Muscle of leg (tissue), 11 donors: ENCODE data around the gene NRCAM. TPM values are rescaled to one million over a fixed set of nuclear protein-coding genes. Genes with fewer than 3 reads are reported as not detected.

Experiments
- DNase-seq: peaks from one replicate; pipeline ENCODE4 v3.0.0; 2013
- H3K27ac ChIP-seq: one replicate; pipeline ENCODE4 v1.5.1; 2013; ENCODE audit warnings: mild to moderate bottlenecking, low read length, control low read depth
- H3K27me3 ChIP-seq: one replicate; pipeline ENCODE4 v1.6.1; 2013; ENCODE audit warnings: low read length; ENCODE audit not compliant: control insufficient read depth, insufficient read depth
- H3K36me3 ChIP-seq: one replicate; pipeline ENCODE4 v1.6.1; 2013; ENCODE audit warnings: low read length; ENCODE audit not compliant: control insufficient read depth, insufficient read depth
- H3K4me1 ChIP-seq: one replicate; pipeline ENCODE4 v1.6.1; 2013; ENCODE audit warnings: low read length; ENCODE audit not compliant: control insufficient read depth, insufficient read depth
- H3K4me3 ChIP-seq: one replicate; pipeline ENCODE4 v1.5.1; 2013; ENCODE audit warnings: low read length, control low read depth
- H3K9me3 ChIP-seq: replicated peaks from 2 replicates; pipeline ENCODE4 v1.6.1; 2013; ENCODE audit warnings: low read depth, low read length; ENCODE audit not compliant: control insufficient read depth
- WGBS: methylation state at CpG from one replicate; pipeline ENCODE4 v1.1.5; 2013; ENCODE audit warnings: missing lambda C conversion rate; ENCODE audit not compliant: insufficient coverage; 5-methylcytosine and 5-hydroxymethylcytosine counted together
- polyA plus RNA-seq, 8 donors: library from polyadenylated mRNA; unstranded; fragments of 120-200 nt; gene quantifications; one replicate each; pipeline versions ENCODE4 v1.2.1 to v1.2.3, GENCODE V29; 2013; ENCODE audit warnings: inconsistent platforms in 1 of 8, low replicate concordance in 1 of 8; ENCODE audit not compliant: insufficient read length in 8 of 8, insufficient read depth in 1 of 8
- total RNA-seq: library from RNA; stranded (reverse); fragments of 120-200 nt; gene quantifications from one replicate; pipeline ENCODE4 v1.2.4, GENCODE V29; 2013

The NRCAM gene
- total and polyA plus RNA-seq, 9 donors, result 17.5 to 35.6 (median 23.3) TPM

DNA sequence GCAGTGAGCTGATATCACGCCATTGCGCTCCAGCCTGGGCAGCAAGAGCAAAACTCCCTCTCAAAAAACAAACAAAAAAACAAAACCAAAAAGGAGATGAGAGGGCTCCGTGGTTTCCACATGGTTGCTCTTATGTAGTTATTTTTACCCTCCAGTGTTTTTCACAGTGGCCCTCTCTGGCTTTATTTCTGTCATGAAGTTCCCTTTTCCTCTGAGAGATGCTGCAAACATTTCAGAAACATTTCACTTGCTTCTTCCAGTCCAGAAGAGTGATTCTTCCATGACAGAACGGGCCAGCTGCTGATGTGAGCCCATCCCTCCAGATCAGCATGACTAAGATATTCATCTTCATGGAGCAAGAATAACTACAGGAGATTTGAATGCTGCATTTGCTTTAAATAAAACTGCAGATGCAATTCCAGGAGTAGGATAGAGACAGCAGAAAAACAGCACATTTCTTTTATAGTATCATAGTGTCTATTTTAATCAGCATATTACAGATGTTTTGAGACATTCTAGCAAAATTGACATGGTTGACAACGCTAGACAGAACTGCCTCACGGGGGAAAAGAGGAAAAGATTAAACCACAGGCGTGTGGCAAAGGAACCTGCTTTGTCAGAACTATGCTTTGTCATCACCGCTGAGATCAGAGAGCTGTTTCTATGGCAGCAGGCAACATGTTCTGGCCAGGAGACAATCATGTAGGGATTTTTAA, 40.3 kb downstream of the NRCAM start:
- Histone ChIP-seq H3K9me3 (no peaks in the 10 kb centered on the region), H3K27me3 (no peaks in the 10 kb centered on the region), H3K4me3 (no peak overlapping the region), H3K27ac (peak overlapping the region; percentile 60), H3K4me1 (peaks cover 24% of the 10 kb centered on the region), H3K36me3 (no peaks in the 10 kb centered on the region)
- WGBS, result 12% methylated on average over 3 of the region's 8 CpGs
- DNase-seq, result peak; percentile 54

DNA sequence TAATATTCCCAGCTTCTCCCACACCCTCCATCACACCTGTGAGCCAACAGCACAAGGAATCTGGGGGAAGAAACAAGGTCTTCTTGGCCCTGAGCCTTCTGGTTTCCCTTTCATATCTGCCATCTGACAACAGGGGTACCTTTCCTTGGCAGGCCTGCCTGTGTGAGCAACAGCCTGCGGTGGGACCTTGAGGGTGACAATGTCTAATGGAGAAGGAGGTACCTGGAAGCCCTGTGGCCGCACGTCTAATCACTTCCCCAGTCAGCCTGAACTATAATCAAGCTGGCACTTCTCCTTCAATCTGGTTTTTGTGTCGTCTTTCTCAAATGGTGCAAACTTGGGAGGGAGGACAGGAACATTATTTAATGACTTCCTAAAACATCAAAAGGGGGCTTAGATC, 41.2 kb downstream of the NRCAM start:
- H3K27me3 ChIP-seq, result no peaks in the 10 kb centered on the region
- H3K4me3 ChIP-seq, result no peak overlapping the region
- peaks cover 24% of the 10 kb centered on the region for H3K4me1 ChIP-seq
- WGBS, result 50% methylated on average over 2 of the region's 4 CpGs
- no peaks in the 10 kb centered on the region for H3K36me3 ChIP-seq
- no peak overlapping the region for H3K27ac ChIP-seq
- no peaks in the 10 kb centered on the region for H3K9me3 ChIP-seq
- no peak for DNase-seq

DNA sequence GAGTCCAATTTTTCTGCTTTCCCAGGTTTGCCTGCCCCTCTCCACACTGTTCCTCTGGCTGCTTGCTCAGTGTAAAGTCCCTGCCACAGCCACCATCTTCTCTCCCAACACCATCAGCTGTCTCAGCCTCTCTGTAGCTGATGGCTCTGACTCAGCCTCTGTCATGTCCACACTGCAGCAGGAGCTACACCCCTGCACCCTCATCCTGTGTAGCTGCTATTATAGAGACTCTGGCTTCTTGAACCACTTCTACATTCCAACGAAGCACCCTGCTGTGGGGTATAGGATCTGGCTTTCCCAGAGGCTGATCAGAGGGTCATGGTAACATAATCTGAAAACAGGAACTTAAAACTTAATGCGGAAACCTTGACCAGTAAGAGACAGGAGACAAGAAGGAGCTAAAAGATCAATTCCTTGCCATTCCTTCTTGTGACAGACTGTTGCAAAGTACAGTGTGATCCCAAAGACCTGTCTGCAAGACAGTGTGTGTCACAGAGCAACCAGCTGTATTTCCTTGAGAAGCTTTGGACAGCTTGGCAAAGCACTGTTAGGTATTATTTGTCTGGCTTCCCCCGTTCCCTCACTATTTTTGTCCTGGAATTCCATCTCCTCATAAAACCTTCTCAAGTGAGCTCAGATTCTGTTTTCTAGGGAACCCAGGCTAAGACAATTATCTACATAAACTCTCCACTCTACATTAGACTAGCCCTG, 42.3 kb downstream of the NRCAM start:
- Histone ChIP-seq H3K9me3 (no peaks in the 10 kb centered on the region), H3K27ac (peak overlapping the region; percentile 52), H3K4me1 (peaks cover 28% of the 10 kb centered on the region), H3K36me3 (no peaks in the 10 kb centered on the region), H3K4me3 (no peak overlapping the region), H3K27me3 (no peaks in the 10 kb centered on the region)
- no peak for DNase-seq
- WGBS, result 58% methylated on average over 2 of the region's 3 CpGs

- no peaks in the 10 kb centered on the region for H3K9me3 ChIP-seq
- H3K36me3 ChIP-seq, result no peaks in the 10 kb centered on the region
- no peaks in the 10 kb centered on the region for H3K27me3 ChIP-seq
- no peak overlapping the region for H3K4me3 ChIP-seq
- peaks cover 33% of the 10 kb centered on the region for H3K4me1 ChIP-seq
- no peak for DNase-seq
- peak overlapping the region; percentile 52 for H3K27ac ChIP-seq
Observed at GRCh38 chr7:108413337-108413736, 42.9 kb downstream of the NRCAM start.

DNA sequence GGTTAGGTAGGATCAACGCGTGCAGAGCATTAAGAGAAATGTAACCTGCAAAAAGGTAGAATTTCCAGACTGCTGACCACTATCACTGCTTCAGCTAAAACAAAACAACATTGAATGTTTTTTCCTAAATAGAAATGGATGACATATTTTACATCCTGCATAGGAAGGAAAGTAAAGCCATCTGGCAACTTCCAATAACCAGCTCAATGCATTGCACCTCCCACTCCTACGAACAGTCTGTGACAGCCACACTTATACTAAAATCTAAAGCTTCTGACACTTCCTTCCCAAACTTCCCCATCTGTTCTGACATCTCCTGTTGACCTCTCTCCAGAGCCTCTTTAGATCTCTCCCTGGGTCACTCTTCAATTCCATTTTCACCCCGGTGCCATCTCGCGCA, 47.1 kb downstream of the NRCAM start:
- 67% methylated on average over 1 of the region's 6 CpGs for WGBS
- H3K36me3 ChIP-seq, result no peaks in the 10 kb centered on the region

GRCh38 chr7:108408296-108408991, 47.8 kb downstream of the NRCAM start:
- no peaks in the 10 kb centered on the region for H3K9me3 ChIP-seq

More for the DNA sequence above, 47.1 kb downstream of the NRCAM start:
- no peak for DNase-seq
- Histone ChIP-seq H3K27me3 (no peaks in the 10 kb centered on the region), H3K4me1 (peaks cover 21% of the 10 kb centered on the region), H3K27ac (no peak overlapping the region), H3K4me3 (no peak overlapping the region), H3K9me3 (no peaks in the 10 kb centered on the region)

DNA sequence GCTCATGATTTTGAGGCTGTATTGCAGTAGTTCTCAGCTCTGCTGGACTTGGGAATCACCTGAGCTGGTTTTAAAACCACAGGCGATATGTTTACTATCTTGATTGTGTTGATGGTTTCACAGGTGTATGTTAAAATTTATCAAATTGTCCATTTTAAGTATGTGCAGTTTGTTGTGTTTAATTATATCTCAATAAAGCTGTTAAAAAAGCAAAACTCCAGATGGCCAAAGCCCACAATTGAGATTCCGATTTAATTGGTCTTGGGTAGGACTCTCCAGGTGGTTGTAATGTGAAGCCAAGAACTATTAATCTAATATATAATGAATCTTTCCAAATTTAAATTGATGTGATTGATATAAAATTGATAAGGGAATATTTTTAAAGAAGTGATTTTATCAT, 48.6 kb downstream of the NRCAM start:
- Histone ChIP-seq H3K4me3 (no peak overlapping the region), H3K4me1 (peaks cover 14% of the 10 kb centered on the region), H3K27me3 (no peaks in the 10 kb centered on the region), H3K27ac (no peak overlapping the region), H3K9me3 (no peaks in the 10 kb centered on the region), H3K36me3 (no peaks in the 10 kb centered on the region)
- DNase-seq, result no peak
- WGBS, result no CpG with 5 or more reads among the region's 2 CpGs

More at GRCh38 chr7:108408296-108408991, 47.8 kb downstream of the NRCAM start:
- WGBS, result 40% methylated on average over 1 of the region's 7 CpGs
- H3K4me3 ChIP-seq, result no peak overlapping the region
- H3K4me1 ChIP-seq, result peaks cover 14% of the 10 kb centered on the region
- no peaks in the 10 kb centered on the region for H3K27me3 ChIP-seq
- peak; percentile 56 for DNase-seq
- H3K36me3 ChIP-seq, result no peaks in the 10 kb centered on the region
- no peak overlapping the region for H3K27ac ChIP-seq

DNA sequence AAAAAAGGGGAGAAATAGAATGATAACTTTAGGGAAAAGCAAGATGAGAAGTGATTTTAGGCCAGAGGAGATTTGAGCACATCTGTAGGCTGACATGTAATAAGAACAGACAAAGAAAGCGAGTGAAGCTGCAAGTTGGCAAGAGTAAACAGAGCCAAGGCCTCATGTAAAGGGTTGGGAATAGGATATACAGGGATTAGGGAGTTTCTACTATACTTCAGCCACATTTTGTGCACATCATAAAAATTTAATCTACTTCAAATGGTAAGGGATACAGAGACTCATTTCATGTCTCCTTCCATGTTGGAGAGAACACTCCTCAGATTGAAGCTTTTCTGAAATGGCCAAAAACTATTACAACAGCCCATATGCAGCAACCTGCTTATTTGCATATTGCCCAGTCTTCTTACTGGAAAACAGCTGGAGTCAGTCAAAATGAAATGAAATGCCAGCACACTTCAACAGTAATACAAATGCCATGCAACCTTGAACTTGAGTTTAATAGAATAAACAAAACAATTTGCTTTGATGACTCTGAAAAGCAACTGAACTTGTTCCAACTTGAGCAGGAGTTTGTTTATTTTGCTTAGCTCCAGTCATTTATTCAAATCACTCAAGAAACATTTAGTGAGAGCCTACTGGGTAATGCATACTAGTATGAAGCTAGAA, 49.9 kb downstream of the NRCAM start:
- no peaks in the 10 kb centered on the region for H3K27me3 ChIP-seq
- H3K36me3 ChIP-seq, result no peaks in the 10 kb centered on the region
- no peak overlapping the region for H3K4me3 ChIP-seq
- no peak overlapping the region for H3K27ac ChIP-seq
- no peaks in the 10 kb centered on the region for H3K9me3 ChIP-seq
- no peak for DNase-seq
- no CpG with 5 or more reads among the region's 1 CpG for WGBS
- peaks cover 14% of the 10 kb centered on the region for H3K4me1 ChIP-seq

DNA sequence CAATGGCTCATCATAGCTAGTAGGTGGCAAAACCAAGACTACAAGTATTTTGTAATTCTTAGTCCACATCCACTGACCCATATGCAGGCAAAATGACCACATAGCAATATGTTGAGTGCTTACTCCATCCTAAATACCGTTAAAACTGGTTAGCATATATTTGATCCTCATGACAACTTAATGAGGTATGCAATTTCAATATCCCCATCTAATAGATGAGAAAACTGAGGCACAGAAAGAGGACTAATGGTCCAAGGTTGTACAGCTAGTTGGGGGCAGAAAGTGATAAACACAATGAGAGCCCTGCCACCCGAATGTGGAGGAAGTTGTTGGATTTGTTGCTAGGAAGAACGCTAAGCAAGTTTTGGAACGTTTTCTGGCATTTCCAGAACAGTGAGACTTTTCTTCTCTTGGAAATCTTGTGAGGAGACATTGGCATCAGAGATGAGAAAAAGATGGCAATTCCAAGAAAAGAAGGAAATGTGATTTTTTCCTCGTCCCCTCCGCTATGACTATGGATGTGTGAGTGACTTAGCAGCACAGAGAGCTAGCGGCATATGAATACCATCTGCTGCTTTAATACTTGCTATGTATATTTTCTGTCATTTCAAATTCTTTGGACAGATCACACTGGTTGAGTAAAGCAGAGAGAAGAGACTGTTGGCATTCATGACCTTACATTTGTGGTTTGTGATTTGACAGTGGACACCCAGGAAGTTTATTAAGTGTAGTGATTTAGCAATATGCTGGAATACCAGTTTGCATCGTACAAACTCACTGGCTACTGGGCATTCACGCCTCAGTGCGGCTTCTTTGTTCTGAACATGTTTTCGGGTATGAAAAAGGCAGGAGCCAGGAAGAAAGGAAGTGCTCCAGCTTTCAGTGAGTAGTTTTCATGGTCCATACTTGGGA, 51.5 kb downstream of the NRCAM start:
- no peak overlapping the region for H3K4me3 ChIP-seq
- no peaks in the 10 kb centered on the region for H3K9me3 ChIP-seq
- 79% methylated on average over 5 of the region's 11 CpGs for WGBS
- peaks cover 14% of the 10 kb centered on the region for H3K4me1 ChIP-seq
- no peaks in the 10 kb centered on the region for H3K27me3 ChIP-seq
- DNase-seq, result no peak
- H3K27ac ChIP-seq, result no peak overlapping the region
- no peaks in the 10 kb centered on the region for H3K36me3 ChIP-seq
